ENCODE data around the gene ATG2A.
A peak's percentile ranks its signal among the peaks of the same experiment; 100 is the strongest.

The ATG2A gene

GRCh38 chr11:64867748-64868462, 49.1 kb downstream of the ATG2A start:
- no peak for DNase-seq

GRCh38 chr11:64866173-64866491, 50.9 kb downstream of the ATG2A start:
- no peak for DNase-seq

GRCh38 chr11:64865286-64866172, 51.5 kb downstream of the ATG2A start:
- no peak for DNase-seq

GRCh38 chr11:64864473-64865285, 52.3 kb downstream of the ATG2A start:
- peak; percentile 84 for DNase-seq

- DNase-seq = no peak
Measured at GRCh38 chr11:64864135-64864472, 52.9 kb downstream of the ATG2A start.

- no peak for DNase-seq
Measured at GRCh38 chr11:64863391-64864060, 53.5 kb downstream of the ATG2A start.

- DNase-seq = no peak
Measured at GRCh38 chr11:64862987-64863390, 54.0 kb downstream of the ATG2A start.

GRCh38 chr11:64861227-64861975, 55.6 kb downstream of the ATG2A start:
- no peak for DNase-seq

- no peak for DNase-seq
Measured at GRCh38 chr11:64859542-64860414, 57.2 kb downstream of the ATG2A start.

GRCh38 chr11:64858467-64859263, 58.3 kb downstream of the ATG2A start:
- no peak for DNase-seq

GRCh38 chr11:64857485-64857884, 59.5 kb downstream of the ATG2A start:
- DNase-seq = no peak

- DNase-seq = no peak
Measured at GRCh38 chr11:64856382-64857227, 60.4 kb downstream of the ATG2A start.

- DNase-seq = no peak
Measured at GRCh38 chr11:64855596-64856304, 61.3 kb downstream of the ATG2A start.

- peak; percentile 76 for DNase-seq
Measured at GRCh38 chr11:64854534-64855502, 62.2 kb downstream of the ATG2A start.

GRCh38 chr11:64854157-64854533, 62.9 kb downstream of the ATG2A start:
- no peak for DNase-seq

- DNase-seq = no peak
Measured at GRCh38 chr11:64853709-64854108, 63.3 kb downstream of the ATG2A start.

- no peak for DNase-seq
Measured at GRCh38 chr11:64852804-64853509, 64.1 kb downstream of the ATG2A start.
